ENCODE data around the gene COMMD3. TPM values are rescaled to one million over a fixed set of nuclear protein-coding genes. Genes with fewer than 3 reads are reported as not detected.

The COMMD3 gene
- total RNA-seq, 1 experiment from 2014 or later, result 35.6 TPM

GRCh38 chr10:22343731-22344130, 27.5 kb downstream of the COMMD3 start:
- POLR2A ChIA-PET, result no interaction called here
- in situ Hi-C loops (cut with HindIII; ENCODE audit: low pct_unique_long_range_greater_than_20kb, low sequenced_read_pairs), result no loop called here
- Histone ChIP-seq H3K4me3 (ENCODE audit: low read depth in 2 of 2, low read length in 2 of 2) (no peak overlapping the region), H3K4me1 (ENCODE audit: control insufficient read depth, insufficient read depth, low read length) (no peaks in the 10 kb centered on the region; the same call in 1 of the 2 replicates), H3K9me3 (ENCODE audit: control insufficient read depth, insufficient read depth, low read depth, low read length) (no peaks in the 10 kb centered on the region), H3K27ac (ENCODE audit: low read length) (no peak overlapping the region), H3K27me3 (ENCODE audit: control insufficient read depth, insufficient read depth, low read length) (peaks cover 27% of the 10 kb centered on the region), H3K36me3 (ENCODE audit: control insufficient read depth, insufficient read depth, low read length) (no peaks in the 10 kb centered on the region)
- DNase-seq (ENCODE audit: low read depth, low spot score) (no peak), ATAC-seq (no peak)
- CTCF ChIA-PET, result no interaction called here
- BruUV-seq (replicated peaks), result no TSS peak
- TF ChIP-seq REST (IDR thresholded peaks at IDR 0.05; ENCODE audit: insufficient read depth in 1 of 2, low read depth in 2 of 2, low read length in 1 of 2), result no peak
- TF ChIP-seq CTCF (IDR thresholded peaks at IDR 0.05), result no peak
- no peak for TF ChIP-seq POLR2AphosphoS5 (IDR thresholded peaks at IDR 0.05; ENCODE audit: low read depth, low read length)
- no peak for TF ChIP-seq TCF7L2 (IDR thresholded peaks at IDR 0.05; ENCODE audit: low read depth, low read length)
- no peak for TF ChIP-seq SIN3A (IDR thresholded peaks at IDR 0.05; ENCODE audit: borderline replicate concordance, insufficient read depth, low read depth, low read length)
- intact Hi-C loops (cut with micrococcal nuclease; ENCODE audit: unreplicated experiment), result no loop called here

DNA sequence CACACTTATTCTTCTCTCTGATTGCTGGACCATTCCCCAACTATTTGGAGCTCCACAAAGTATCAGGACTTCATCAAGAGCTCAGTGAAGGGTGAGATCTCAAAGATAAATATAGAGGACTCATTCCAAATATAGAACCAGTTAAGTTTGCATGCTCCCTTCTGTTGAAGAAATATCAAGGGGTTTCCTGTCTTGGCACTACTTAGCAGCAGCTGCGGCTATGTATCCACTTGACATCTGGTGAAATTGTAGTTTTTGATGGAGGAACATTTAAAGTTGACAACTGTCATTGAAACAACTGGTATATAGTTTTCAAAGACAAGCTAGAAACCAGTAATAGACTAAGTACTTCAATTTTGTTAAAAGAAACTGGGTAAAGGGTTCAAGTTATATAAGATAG, 28.1 kb downstream of the COMMD3 start:
- Histone ChIP-seq H3K4me1 (ENCODE audit: control insufficient read depth, insufficient read depth, low read length) (no peaks in the 10 kb centered on the region; the same call in 1 of the 2 replicates), H3K27me3 (ENCODE audit: control insufficient read depth, insufficient read depth, low read length) (peaks cover 26% of the 10 kb centered on the region), H3K9me3 (ENCODE audit: control insufficient read depth, insufficient read depth, low read depth, low read length) (no peaks in the 10 kb centered on the region), H3K4me3 (ENCODE audit: low read depth in 2 of 2, low read length in 2 of 2) (no peak overlapping the region), H3K36me3 (ENCODE audit: control insufficient read depth, insufficient read depth, low read length) (no peaks in the 10 kb centered on the region), H3K27ac (ENCODE audit: low read length) (no peak overlapping the region)
- in situ Hi-C loops (cut with HindIII; ENCODE audit: low pct_unique_long_range_greater_than_20kb, low sequenced_read_pairs), result no loop called here
- no peak for ATAC-seq
- CTCF ChIA-PET, result no interaction called here
- no TSS peak for BruUV-seq (replicated peaks)
- POLR2A ChIA-PET, result no interaction called here
- TF ChIP-seq SIN3A (IDR thresholded peaks at IDR 0.05; ENCODE audit: borderline replicate concordance, insufficient read depth, low read depth, low read length), result no peak
- no peak for TF ChIP-seq POLR2AphosphoS5 (IDR thresholded peaks at IDR 0.05; ENCODE audit: low read depth, low read length)
- no peak for TF ChIP-seq CTCF (IDR thresholded peaks at IDR 0.05)
- TF ChIP-seq TCF7L2 (IDR thresholded peaks at IDR 0.05; ENCODE audit: low read depth, low read length), result no peak
- TF ChIP-seq REST (IDR thresholded peaks at IDR 0.05; ENCODE audit: insufficient read depth in 1 of 2, low read depth in 2 of 2, low read length in 1 of 2), result no peak
- no peak for DNase-seq (ENCODE audit: low read depth, low spot score)
- intact Hi-C loops (cut with micrococcal nuclease; ENCODE audit: unreplicated experiment), result no loop called here
